Mesendoderm (in vitro differentiated cells): Measurements from ENCODE around the gene OTX1.

ENCODE experiments used
- DNase-seq: peaks from one replicate; pipeline ENCODE4 v3.0.0; 2013
- H2AK5ac ChIP-seq: 2 replicates; pipeline ENCODE4 v1.6.1; 2013; ENCODE audit warnings: low read length, inconsistent platforms
- H2BK120ac ChIP-seq: 2 replicates; pipeline ENCODE4 v1.6.1; 2013; ENCODE audit warnings: low read depth, mild to moderate bottlenecking, low read length, moderate library complexity, mixed read lengths
- H2BK15ac ChIP-seq: replicated peaks from 2 replicates; pipeline ENCODE4 v1.6.1; 2013; ENCODE audit warnings: low read depth, mild to moderate bottlenecking, moderate library complexity
- H2BK5ac ChIP-seq: 2 replicates; pipeline ENCODE4 v1.6.1; 2013; ENCODE audit warnings: low read length, inconsistent platforms
- H3K18ac ChIP-seq: 2 replicates; pipeline ENCODE4 v1.6.1; 2013; ENCODE audit warnings: mild to moderate bottlenecking, low read length, mixed read lengths
- H3K23ac ChIP-seq: one replicate; pipeline ENCODE4 v1.6.1; 2013; ENCODE audit warnings: low read length
- H3K27ac ChIP-seq: 2 replicates; pipeline ENCODE4 v1.5.1; 2013; ENCODE audit warnings: low read depth, mild to moderate bottlenecking, inconsistent platforms, low read length, moderate library complexity
- H3K27me3 ChIP-seq: 2 replicates; pipeline ENCODE4 v1.6.1; 2013; ENCODE audit warnings: low read length, control low read depth, mild to moderate bottlenecking, inconsistent platforms; ENCODE audit not compliant: insufficient read depth, poor library complexity
- H3K36me3 ChIP-seq: 2 replicates; pipeline ENCODE4 v1.6.1; 2013; ENCODE audit warnings: low read length, inconsistent platforms; ENCODE audit not compliant: control insufficient read depth, insufficient read depth
- H3K4ac ChIP-seq: one replicate; pipeline ENCODE4 v1.6.1; 2013; ENCODE audit warnings: low read depth, mild to moderate bottlenecking, low read length, moderate library complexity
- H3K4me1 ChIP-seq: 2 replicates; pipeline ENCODE4 v1.6.1; 2013; ENCODE audit warnings: low read depth, low read length, inconsistent platforms; ENCODE audit not compliant: control insufficient read depth
- H3K4me2 ChIP-seq: 2 replicates; pipeline ENCODE4 v1.6.1; 2013; ENCODE audit warnings: low read length
- H3K4me3 ChIP-seq: 2 replicates; pipeline ENCODE4 v1.5.1; 2013; ENCODE audit warnings: mild to moderate bottlenecking, low read length
- H3K56ac ChIP-seq: one replicate; pipeline ENCODE4 v1.6.1; 2013; ENCODE audit warnings: low read length
- H3K79me1 ChIP-seq: 2 replicates; pipeline ENCODE4 v1.6.1; 2013; ENCODE audit warnings: low read length, inconsistent platforms
- H3K79me2 ChIP-seq: 2 replicates; pipeline ENCODE4 v1.6.1; 2013; ENCODE audit warnings: mild to moderate bottlenecking, low read length; ENCODE audit not compliant: control insufficient read depth, insufficient read depth
- H3K9ac ChIP-seq: 2 replicates; pipeline ENCODE4 v1.6.1; 2013; ENCODE audit warnings: low read length, inconsistent platforms
- H4K5ac ChIP-seq: one replicate; pipeline ENCODE4 v1.6.1; 2013; ENCODE audit warnings: low read length
- H4K8ac ChIP-seq: one replicate; pipeline ENCODE4 v1.6.1; 2013; ENCODE audit warnings: low read depth, mild to moderate bottlenecking, control low read depth, low read length, moderate library complexity
- WGBS: extraction: QIAGEN DNeasy Blood & Tissue Kit; methylation state at CpG from one replicate; pipeline ENCODE4 v1.1.7; 2013; ENCODE audit warnings: low lambda C conversion rate, missing lambda C conversion rate; ENCODE audit not compliant: insufficient coverage; ENCODE audit errors: extremely low coverage; 5-methylcytosine and 5-hydroxymethylcytosine counted together

OTX1 gene

GRCh38 chr2:63040586-63040985, 10.0 kb upstream of the OTX1 start:
- Histone ChIP-seq H2BK15ac (no peak overlapping the region), H4K5ac (no peak overlapping the region)

DNA sequence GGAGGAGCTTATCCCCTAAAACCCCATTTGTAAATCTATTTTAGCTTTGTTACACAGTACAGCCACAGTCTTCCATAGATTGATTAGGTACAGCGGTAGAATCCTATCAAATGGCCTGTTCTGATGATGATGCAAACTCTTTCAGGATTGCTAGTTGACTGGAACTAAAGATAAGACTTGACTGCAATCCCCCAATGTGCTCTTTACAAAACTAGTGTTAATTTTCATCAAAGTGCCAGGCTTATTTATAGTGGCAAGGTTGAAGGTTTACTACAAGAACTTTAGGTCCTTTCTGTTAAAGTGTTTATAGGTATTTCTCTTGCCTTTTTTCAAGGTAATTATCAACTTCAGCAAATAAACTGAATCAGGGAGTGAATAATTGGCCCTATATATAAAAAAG, 9.0 kb upstream of the OTX1 start:
- Histone ChIP-seq H2BK120ac (no peak overlapping the region), H3K23ac (no peak overlapping the region), H3K4me1 (peaks cover 6% of the 10 kb centered on the region), H3K4me2 (no peak overlapping the region), H3K4ac (no peak overlapping the region), H3K27me3 (peaks cover 3% of the 10 kb centered on the region), H3K9ac (no peak overlapping the region), H2BK5ac (no peak overlapping the region), H3K79me2 (no peaks in the 10 kb centered on the region), H3K36me3 (no peaks in the 10 kb centered on the region), H3K4me3 (no peak overlapping the region), H4K5ac (no peak overlapping the region), H3K56ac (no peak overlapping the region), H3K27ac (no peak overlapping the region), H3K18ac (no peak overlapping the region), H3K79me1 (no peaks in the 10 kb centered on the region), H4K8ac (no peak overlapping the region), H2BK15ac (no peak overlapping the region), H2AK5ac (no peak overlapping the region)
- DNase-seq, result peak; percentile 40
- WGBS, result no CpG with 5 or more reads among the region's 1 CpG

More at GRCh38 chr2:63040586-63040985, 10.0 kb upstream of the OTX1 start:
- H3K18ac ChIP-seq, result no peak overlapping the region
- H2BK120ac ChIP-seq, result no peak overlapping the region
- H3K36me3 ChIP-seq, result no peaks in the 10 kb centered on the region
- H3K4me2 ChIP-seq, result no peak overlapping the region
- H4K8ac ChIP-seq, result no peak overlapping the region
- H2BK5ac ChIP-seq, result no peak overlapping the region
- no peak overlapping the region for H3K4me3 ChIP-seq
- no CpG with 5 or more reads among the region's 1 CpG for WGBS
- H3K27me3 ChIP-seq, result peaks cover 3% of the 10 kb centered on the region
- H3K23ac ChIP-seq, result no peak overlapping the region
- H3K79me2 ChIP-seq, result no peaks in the 10 kb centered on the region
- no peaks in the 10 kb centered on the region for H3K79me1 ChIP-seq
- no peak overlapping the region for H2AK5ac ChIP-seq
- peaks cover 6% of the 10 kb centered on the region for H3K4me1 ChIP-seq
- H3K27ac ChIP-seq, result no peak overlapping the region
- no peak overlapping the region for H3K9ac ChIP-seq
- DNase-seq, result peak; percentile 13
- H3K4ac ChIP-seq, result no peak overlapping the region
- no peak overlapping the region for H3K56ac ChIP-seq

GRCh38 chr2:63044362-63045327, 6.0 kb upstream of the OTX1 start:
- peaks cover 11% of the 10 kb centered on the region for H3K27me3 ChIP-seq
- peak overlapping the region; percentile 28 for H4K8ac ChIP-seq
- WGBS, result no CpG with 5 or more reads among the region's 36 CpGs

DNA sequence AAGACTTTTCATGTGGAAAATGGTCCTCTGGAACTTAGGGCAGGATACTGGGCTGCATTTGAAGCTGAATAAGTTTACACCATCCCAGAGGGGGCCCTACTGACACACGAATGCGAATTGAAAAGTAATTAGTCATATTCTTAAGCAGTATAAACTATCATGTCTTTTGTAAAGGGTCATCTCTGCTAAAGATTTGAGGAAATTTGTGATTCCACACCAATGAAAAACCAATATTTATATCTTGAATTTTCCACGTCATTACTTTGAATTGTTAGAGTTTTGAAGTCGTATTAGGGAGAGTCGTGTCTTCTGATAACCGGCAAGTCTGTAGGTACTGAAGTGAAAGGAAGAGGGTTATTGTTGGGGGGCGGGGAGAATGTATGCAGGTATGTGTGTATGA, 4.1 kb upstream of the OTX1 start:
- H2BK5ac ChIP-seq, result no peak overlapping the region
- WGBS, result no CpG with 5 or more reads among the region's 7 CpGs
- no peak overlapping the region for H3K56ac ChIP-seq
- no peak overlapping the region for H3K4ac ChIP-seq
- H3K27ac ChIP-seq, result no peak overlapping the region
- H3K79me1 ChIP-seq, result no peaks in the 10 kb centered on the region
- no peak overlapping the region for H2BK120ac ChIP-seq
- H3K4me3 ChIP-seq, result no peak overlapping the region
- H2AK5ac ChIP-seq, result no peak overlapping the region
- no peaks in the 10 kb centered on the region for H3K36me3 ChIP-seq
- H3K27me3 ChIP-seq, result peaks cover 11% of the 10 kb centered on the region
- no peak overlapping the region for H3K4me2 ChIP-seq
- H4K5ac ChIP-seq, result no peak overlapping the region
- no peak overlapping the region for H2BK15ac ChIP-seq
- H4K8ac ChIP-seq, result no peak overlapping the region
- H3K18ac ChIP-seq, result no peak overlapping the region
- no peak overlapping the region for H3K23ac ChIP-seq
- H3K4me1 ChIP-seq, result peaks cover 11% of the 10 kb centered on the region
- H3K79me2 ChIP-seq, result no peaks in the 10 kb centered on the region
- peak; percentile 21 for DNase-seq
- H3K9ac ChIP-seq, result no peak overlapping the region

More at GRCh38 chr2:63044362-63045327, 6.0 kb upstream of the OTX1 start:
- H3K4ac ChIP-seq, result no peak overlapping the region
- H2BK15ac ChIP-seq, result peak overlapping the region; percentile 19
- H3K18ac ChIP-seq, result peak overlapping the region; percentile 21
- no peak overlapping the region for H4K5ac ChIP-seq
- H3K4me2 ChIP-seq, result peak overlapping the region; percentile 46
- H3K56ac ChIP-seq, result peak overlapping the region; percentile 72
- no peaks in the 10 kb centered on the region for H3K79me2 ChIP-seq
- no peak overlapping the region for H2BK120ac ChIP-seq
- peak overlapping the region; percentile 25 for H3K9ac ChIP-seq
- peak overlapping the region; percentile 51 for H3K23ac ChIP-seq
- H3K4me3 ChIP-seq, result no peak overlapping the region
- no peak overlapping the region for H3K27ac ChIP-seq
- peaks cover 11% of the 10 kb centered on the region for H3K4me1 ChIP-seq
- H2BK5ac ChIP-seq, result no peak overlapping the region
- no peak overlapping the region for H2AK5ac ChIP-seq
- peak; percentile 87 for DNase-seq
- no peaks in the 10 kb centered on the region for H3K79me1 ChIP-seq
- H3K36me3 ChIP-seq, result no peaks in the 10 kb centered on the region

GRCh38 chr2:63046961-63047320, 3.7 kb upstream of the OTX1 start:
- Histone ChIP-seq H4K8ac (no peak overlapping the region), H2BK120ac (no peak overlapping the region), H3K79me1 (no peaks in the 10 kb centered on the region), H2AK5ac (no peak overlapping the region), H2BK5ac (no peak overlapping the region), H3K4ac (no peak overlapping the region), H4K5ac (no peak overlapping the region), H3K23ac (no peak overlapping the region), H3K56ac (peak overlapping the region; percentile 77), H3K79me2 (no peaks in the 10 kb centered on the region), H3K4me3 (no peak overlapping the region), H3K4me2 (peak overlapping the region; percentile 79), H3K27me3 (peaks cover 15% of the 10 kb centered on the region), H3K18ac (no peak overlapping the region), H3K27ac (no peak overlapping the region), H3K36me3 (no peaks in the 10 kb centered on the region), H2BK15ac (no peak overlapping the region), H3K4me1 (peaks cover 11% of the 10 kb centered on the region), H3K9ac (peak overlapping the region; percentile 64)
- no peak for DNase-seq
- WGBS, result no CpG with 5 or more reads among the region's 8 CpGs
